HG03520 (cell line): ENCODE measurements around the gene OR6C2.
"Not testable (repeated sequence)": the region's sequence is repeated elsewhere in the genome, so short reads cannot be mapped to it uniquely, and the experiment has no call there.

Source experiments
- ATAC-seq: cut with Tn5 transposase; IDR thresholded peaks from one replicate; pipeline ENCODE4 v1.9.1; 2021; ENCODE audit warnings: mild to moderate bottlenecking, moderate library complexity; ENCODE audit not compliant: unreplicated experiment

The OR6C2 gene

DNA sequence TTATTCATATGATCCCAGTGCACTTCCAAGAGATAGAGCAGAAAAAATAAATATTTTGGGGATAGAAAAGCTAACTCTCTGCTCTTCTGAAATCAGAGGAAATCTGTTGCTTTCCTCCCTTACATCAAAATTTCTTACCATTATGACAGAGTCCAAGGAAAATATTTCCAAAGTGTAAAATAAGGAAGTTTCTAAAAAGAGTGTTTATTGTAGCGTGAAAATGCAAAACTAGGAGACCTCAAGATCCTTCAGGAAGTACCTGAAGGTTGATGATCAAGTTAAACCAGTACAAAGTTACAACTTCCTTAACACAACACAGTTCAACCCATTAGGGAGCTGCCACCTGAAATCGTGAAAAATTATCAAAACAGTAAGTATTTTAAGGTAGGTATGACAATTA lies at the start of gene OR6C2:
Gene OR6C2 (plus strand): TSS at position 301 of the 400 bp plus-strand sequence. CDS start 8,138 bp downstream, outside the sequence.
- ATAC-seq, result no peak

DNA sequence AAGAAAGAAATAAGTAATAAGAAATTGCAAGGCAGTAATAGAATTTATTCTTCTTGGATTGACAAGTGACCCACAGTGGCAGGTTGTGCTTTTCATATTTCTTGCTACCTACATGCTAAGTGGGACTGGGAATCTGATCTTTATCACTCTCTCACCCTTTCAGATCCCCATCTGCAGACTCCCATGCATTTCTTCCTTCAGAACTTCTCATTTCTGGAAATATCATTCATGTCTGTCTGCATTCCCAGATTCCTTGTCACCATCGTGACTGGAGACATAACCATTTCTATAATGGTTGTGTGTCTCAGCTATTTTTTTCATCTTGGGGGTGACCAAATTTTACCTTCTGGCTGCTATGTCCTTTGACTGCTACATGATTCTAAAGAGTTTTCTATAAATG lies 47.5 kb upstream of the OR6C2 start:
- no peak for ATAC-seq

DNA sequence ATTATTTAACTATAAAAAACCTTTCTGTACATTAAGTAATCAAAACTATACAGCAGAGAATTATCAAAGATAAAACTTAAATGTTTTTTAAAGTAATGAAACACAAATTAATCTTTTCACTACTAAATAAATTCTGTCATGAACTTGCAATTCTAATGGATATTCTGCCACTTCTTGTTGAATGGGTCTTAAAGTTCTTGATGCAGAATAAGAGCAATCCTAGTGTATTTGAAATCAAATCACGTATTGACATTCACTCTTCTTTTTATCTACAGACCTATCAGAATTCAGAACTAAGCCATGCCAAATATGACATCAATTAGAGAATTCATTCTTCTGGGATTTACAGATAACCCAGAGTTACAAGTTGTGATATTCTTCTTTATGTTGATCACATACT lies 43.6 kb upstream of the OR6C2 start, which contains the start of gene OR6C65:
Gene OR6C65 (plus strand): TSS at position 301 of the 400 bp plus-strand sequence. CDS start 0 bp downstream, at position 301.
- ATAC-seq, result no peak

DNA sequence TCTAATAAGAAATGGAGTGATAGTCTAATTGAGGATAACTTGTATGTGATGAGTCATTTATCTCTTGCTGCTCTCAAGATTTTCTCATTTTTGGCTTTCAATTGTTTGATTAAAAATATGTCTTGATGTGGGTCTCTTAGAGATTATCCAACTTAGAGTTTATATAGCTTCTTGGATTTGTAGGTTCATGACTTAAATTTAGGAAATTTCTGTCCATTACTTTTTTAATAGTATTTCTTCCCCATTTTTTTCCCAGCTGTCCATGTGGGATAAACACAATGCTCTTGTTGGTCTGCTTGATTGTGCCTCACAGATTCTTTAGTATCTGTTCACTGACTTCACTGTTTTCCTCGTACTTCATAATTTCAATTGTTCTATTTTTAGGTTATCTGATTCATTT lies 36.0 kb upstream of the OR6C2 start:
- no peak for ATAC-seq

DNA sequence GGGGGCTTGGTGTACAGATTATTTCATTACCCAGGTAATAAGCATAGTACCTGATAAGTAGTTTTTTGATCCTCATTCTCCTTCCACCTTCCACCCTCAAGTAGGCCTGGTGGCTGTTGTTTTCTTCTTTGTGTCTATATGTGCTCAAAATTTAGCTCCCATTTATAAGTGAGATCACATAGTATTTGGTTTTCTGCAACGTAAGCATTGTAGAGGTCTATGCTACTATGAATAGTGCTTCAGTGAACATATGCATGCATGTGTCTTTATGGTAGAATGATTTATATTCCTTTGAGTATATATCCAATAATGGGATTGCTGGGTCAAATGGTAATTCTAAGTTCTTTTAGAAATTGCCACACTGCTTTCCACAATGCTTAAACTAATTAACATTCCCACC lies 34.7 kb upstream of the OR6C2 start:
- ATAC-seq, result not testable (repeated sequence)

DNA sequence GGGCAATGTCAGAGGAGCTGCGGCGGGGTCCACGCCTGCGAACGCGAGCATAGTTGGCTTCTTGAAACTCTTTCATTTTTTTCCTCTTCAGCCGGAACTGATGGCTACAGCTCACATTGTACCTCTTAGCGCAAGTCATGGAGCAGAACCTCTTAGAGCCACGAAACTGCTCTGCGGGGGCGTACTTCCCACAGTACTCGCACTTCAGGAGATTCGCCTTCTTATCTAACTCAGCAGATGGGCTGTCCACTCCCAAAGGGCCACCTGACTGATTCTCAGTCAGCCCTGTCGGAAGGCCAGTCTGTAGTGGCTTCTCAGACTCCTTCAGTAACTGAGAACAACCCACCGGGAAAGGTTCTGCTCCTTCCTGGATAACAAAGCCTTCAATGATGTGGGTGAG lies 31.7 kb upstream of the OR6C2 start:
- ATAC-seq, result not testable (repeated sequence)

DNA sequence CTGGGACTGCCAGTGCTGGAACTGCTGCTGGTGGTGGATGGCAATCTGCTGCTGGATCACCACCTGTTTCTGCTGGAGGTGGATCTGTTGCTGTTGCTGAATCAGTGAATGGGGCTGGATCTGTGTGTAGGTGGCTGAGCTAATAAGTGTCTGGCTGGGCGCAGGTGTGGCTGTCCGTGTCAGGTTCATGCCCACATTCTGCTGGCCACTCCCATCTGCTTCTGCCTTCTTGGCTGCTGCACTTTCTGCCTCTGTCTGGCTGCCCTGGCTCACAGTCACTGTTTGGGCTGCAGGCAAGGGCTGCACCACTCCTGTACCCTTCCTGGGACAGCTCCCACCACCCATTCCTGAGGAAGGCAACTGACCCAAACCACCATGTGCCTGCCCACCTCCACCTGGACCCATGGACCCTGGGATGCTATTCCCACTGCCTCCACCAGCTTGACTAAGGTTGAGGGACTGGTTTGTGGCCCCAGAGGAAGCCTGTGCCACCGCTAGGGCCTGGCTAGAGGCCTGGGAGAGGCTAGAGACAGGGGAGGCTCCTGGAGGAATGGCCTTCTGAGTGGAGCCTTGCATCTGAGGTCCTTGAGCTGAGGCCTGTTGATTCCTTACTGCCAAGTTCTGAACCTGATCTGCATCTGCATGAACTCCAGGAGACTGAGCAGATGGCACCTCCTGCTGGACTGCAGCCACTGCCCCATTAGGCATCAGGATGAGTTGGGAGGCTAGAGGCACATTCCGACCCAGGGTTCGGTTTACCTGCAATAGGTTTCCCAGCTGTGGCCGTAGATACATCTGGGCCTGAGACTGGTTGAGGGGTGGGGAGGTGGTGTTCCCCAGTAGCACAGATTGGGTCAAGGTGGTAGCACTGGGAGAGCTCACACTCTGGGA lies 30.1 kb upstream of the OR6C2 start:
- not testable (repeated sequence) for ATAC-seq

DNA sequence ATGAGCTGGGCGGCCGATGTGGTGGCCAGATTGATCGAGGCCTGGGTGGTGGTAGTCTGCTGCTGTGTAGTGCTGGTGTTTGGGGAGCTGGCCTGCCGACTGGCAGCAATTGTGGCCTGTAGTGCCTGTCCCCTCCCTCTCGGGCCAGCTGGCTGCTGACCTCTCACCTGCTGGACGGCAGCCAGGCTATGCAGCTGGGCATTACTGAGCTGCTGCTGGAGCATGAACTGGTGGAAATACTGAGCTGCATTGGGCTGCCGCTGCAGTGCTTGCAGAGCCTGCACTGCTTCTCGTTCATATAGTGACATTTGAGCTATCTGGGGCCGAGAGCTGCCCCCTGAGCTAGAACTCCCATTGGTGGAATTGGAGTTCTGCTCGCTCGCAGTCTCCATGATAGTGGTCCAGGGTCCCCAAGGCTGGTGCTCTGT lies 29.5 kb upstream of the OR6C2 start:
- not testable (repeated sequence) for ATAC-seq

DNA sequence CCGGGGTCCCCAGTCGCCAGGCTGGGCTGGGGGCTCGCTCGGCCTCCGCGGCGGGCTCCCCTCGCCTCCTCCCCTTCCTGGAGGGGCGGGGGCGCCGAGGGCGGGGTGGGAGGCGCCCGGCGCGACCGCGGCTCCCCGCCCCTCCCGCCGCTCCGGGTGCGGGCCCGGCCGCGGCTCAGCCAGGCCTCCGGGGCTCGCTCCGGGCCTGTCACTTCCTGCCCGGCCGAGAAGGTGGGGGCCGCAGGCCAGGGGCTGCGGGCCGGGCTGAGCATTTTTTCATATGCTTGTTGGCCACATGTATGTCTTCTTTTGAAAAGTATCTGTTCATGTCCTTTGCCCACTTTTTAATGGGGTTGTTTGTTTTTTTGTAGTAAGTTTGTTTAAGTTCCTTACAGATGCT lies 29.0 kb upstream of the OR6C2 start:
- ATAC-seq, result not testable (repeated sequence)

DNA sequence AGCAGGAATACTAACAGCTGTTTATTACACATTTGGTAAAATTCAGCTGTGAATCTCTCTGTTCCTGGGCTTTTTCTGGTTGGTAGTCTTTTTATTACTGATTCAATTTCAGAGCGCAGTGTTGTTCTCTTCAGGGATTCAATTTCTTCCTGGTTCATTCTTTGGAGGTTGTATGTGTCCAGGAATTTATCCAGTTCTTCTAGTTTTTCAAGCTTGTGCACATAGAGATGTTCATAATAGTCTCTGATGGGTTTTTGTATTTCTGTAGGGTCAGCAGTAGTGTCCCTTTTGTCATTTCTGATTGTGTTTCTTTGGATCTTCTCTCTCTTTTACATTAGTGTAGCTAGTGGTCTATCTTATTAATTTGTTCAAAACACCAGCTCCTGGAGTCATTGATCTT lies 26.9 kb upstream of the OR6C2 start:
- ATAC-seq, result no peak

DNA sequence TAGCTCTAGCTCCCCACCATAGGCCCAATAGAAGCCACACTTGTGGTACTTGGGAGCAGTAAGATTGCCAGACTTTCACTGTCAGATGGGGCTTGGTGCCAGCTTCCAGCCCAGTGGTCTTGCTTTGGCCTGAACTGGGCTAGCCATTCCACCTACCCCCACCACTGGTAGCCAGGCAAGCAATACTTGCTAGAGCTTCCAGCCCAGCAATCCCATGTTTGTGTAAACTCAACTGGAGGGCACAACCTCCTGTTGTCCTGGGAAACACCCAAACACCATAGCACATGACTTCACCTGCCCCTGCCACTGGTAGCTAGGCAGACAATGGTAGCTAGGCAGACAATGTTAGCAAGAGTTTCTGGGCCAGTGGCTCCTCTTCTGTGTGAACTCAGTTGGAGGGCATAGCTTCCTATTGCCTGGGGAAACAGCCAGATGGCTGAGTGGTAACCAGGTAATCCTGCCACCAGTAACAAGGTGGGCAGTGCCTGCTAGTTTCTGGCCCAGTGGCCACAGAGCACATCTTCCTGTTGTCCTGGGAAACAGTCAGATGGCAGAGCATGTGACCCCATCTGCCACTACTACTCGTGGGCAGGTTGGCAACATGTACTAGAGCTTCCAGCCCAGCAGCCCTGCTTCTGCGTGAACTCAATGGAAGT lies 23.4 kb upstream of the OR6C2 start:
- no peak for ATAC-seq

DNA sequence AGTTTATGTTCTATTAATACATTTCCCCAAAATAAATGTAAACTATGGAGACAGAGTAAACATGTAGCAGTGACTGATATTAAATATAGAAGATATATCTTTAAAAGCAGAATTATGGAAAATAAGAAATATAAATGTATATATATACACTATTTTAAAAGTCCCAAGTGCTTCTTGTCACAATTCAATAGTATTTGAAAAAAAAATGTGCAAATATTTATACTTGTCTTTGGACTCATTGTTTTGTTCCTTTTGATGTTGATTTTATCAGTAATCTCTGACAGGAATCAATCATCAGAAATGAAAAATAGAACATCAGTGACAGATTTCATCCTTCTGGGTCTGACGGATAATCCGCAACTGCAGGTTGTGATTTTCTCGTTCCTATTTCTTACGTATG lies 17.9 kb upstream of the OR6C2 start, which contains the start of gene OR6C76:
Gene OR6C76 (plus strand): TSS at position 301 of the 400 bp plus-strand sequence. CDS start 0 bp downstream, at position 301.
- no peak for ATAC-seq

DNA sequence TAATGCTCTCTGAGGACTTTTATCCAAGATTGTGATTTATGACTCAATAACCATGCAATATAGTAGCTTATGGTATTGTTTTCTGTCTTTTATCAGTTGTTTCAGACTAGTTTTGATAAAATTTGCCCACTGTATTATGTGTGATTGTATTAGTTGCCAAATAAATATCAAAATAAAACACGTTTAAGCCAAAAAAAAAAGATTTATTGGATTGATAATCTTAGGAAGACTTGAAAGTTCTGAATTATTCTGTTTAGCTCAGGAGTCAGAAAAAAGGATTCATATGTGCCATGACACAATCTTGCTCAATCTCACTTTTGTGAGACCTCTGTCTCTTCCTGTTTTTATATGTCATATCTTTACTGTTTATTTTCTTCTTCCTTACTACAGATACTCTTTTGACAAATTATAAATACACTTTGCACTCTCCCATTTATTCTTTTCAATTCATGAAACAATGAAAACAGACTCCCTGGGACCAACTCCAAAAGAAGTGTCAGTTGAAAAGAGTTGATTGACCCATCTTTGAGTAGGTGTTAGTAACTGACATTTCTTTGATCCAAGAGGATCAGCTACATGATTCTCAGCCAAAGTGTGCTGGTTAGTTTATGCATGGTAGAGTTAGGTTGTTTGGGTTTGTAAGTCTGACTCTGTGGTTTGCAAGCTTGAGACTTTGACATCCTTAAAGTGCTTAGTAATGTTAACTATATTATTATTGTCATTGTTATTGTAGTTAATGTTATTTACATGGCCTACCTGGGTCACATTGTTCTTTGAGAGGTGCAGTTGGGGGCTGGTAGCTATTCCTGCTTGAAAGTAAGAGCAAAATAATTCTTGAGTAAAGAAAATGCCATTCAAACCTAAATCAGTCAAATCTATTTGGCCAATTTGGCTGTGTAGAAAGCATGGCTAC lies 15.3 kb upstream of the OR6C2 start:
- no peak for ATAC-seq

DNA sequence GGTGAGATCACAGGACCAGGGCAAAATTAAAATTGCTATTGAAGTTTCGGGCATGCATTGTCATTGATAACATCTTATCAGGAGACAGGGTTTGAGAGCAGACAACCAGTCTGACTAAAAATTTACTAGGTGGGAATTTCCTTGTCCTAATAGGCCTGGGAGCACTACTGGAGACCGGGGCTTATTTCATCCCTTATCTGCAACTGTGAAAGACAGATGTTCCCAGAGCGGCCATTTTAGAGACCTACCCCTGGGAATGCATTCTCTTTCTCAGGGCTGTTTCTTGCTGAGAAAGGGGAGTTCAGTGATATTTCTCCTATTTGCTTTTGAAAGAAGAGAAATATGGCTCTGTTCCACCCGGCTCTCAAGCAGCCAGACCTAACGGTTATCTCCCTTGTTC lies 2.6 kb upstream of the OR6C2 start:
- ATAC-seq, result not testable (repeated sequence)

DNA sequence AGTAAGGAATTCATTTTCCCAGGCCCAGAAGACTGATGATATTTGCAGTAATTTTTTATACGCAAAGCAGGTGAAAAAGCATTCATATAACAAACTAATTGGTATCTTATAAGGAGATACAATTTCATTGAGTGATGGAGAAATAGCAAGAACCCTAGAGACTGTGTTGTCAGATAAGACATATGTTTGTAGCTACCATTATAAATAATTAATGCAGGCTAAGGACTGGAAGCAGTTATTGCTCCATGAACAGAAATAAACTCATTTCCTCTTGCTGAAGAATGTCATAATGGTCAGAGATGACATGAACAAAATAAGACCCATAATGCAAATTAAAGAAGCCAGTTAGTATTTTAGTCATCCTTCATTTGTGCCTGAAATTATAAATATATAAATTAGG lies 1.5 kb downstream of the OR6C2 start:
- ATAC-seq, result no peak

DNA sequence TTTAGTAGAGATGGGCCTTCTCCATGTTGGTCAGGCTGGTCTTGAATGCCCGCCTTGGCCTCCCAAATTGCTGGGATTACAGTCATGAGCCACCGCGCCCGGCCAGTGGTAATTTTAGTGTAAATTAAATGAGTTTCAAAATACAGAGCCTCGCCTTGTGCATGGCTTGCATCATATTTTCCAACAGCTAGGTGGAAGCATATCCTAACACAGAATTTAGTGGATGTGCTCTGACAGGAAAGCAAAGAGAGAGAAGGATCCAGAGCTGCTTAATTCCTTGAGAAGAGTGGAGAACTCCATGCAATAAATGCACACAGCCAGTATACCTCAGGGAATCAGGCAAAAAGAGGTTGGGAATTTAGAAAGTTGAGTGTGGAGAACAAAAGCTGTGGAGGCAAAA lies 2.5 kb downstream of the OR6C2 start:
- ATAC-seq, result no peak

DNA sequence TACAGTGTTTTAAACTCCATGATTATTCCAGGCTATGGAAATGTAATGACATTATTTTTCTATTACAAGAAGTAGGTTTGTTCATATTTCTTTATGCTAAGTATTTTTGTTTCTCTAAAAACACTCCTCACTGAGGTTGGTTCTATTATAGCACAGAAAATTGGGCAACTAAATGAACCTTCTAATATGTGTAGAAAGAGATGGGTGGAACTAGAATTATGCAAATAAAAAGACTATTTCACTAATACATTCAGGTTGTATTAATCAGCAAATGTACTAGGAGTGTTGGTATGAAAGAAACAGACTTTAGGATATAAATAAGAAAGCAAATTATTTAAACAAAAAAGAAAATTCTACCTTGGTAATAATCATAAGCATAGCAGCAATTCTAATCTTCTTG lies 4.9 kb downstream of the OR6C2 start:
- ATAC-seq, result no peak

DNA sequence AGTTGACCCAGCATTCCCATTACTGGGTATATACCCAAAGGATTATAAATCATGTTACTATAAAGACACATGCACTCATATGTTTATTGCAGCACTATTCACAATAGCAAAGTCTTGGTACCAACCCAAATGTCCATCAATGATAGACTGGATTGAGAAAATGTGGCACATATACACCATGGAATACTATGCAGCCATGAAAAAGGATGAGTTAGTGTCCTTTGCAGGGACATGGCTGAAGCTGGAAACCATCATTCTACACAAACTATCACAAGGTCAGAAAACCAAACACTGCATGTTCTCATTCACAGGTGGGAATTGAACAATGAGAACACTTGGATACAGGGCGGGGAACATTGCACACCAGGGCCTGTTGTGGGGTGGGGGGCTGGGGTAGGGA lies 21.1 kb downstream of the OR6C2 start:
- ATAC-seq, result not testable (repeated sequence)

DNA sequence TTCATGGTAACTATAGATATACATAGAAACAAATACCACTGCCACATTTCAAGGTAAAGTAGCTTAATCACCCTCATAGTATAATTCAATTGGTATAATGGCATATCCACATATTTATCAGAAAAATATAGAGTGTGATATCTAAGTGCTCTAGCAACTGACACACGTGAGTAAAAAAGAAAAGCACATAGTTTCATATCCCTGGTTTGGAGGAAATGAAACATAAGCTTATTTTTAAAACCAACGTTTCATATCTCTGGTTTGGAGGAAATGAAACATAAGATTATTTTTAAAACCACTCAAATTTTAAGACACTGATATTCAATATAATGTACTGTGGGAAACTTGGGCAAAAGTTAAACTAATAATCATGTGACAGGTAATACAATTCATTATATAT lies 24.0 kb downstream of the OR6C2 start:
- peak; percentile 73 for ATAC-seq

DNA sequence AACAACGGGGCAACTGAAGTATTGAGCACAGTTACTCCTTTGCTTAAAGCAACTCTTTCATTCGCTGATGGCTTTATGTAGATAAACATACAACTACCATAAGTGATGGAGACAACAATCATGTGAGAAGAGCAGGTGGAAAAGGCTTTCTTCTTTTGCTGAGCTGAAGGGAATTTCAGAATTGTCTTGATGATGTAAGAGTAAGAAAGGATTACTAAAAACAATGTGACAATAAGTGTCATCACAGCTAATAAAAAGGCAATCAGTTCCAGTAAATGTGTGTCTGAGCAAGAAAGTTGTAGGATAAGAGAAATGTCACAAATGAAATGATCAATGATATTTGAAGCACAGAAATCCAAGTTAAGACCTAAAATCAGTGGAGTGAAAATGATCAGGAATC lies 25.4 kb downstream of the OR6C2 start:
- no peak for ATAC-seq
